ENCODE results near the gene SRP19.

The SRP19 gene

DNA sequence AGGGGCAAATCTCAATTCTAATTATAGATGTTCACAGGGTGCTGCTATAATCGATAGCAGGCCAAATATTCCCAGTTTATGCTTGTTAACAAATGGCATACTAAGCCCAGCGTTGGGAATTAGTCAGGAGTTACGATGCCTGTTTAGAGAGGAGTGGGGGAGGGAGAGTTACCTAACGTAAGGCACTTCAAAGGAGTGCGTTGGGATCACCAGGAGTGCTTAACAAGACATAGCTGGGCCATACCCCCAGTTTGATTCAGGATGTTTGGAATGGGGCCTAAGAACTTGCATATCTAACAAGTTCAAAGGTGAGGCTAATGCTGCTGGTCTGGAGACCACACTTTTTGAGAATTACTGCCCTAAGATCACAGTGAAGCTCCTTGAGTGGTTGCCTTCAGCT is 14.5 kb upstream of the SRP19 start:
- TF ChIP-seq ZBTB7A (IDR thresholded peaks at IDR 0.05; ENCODE audit: low read depth) = no peak
- TF ChIP-seq, protein P1, sequence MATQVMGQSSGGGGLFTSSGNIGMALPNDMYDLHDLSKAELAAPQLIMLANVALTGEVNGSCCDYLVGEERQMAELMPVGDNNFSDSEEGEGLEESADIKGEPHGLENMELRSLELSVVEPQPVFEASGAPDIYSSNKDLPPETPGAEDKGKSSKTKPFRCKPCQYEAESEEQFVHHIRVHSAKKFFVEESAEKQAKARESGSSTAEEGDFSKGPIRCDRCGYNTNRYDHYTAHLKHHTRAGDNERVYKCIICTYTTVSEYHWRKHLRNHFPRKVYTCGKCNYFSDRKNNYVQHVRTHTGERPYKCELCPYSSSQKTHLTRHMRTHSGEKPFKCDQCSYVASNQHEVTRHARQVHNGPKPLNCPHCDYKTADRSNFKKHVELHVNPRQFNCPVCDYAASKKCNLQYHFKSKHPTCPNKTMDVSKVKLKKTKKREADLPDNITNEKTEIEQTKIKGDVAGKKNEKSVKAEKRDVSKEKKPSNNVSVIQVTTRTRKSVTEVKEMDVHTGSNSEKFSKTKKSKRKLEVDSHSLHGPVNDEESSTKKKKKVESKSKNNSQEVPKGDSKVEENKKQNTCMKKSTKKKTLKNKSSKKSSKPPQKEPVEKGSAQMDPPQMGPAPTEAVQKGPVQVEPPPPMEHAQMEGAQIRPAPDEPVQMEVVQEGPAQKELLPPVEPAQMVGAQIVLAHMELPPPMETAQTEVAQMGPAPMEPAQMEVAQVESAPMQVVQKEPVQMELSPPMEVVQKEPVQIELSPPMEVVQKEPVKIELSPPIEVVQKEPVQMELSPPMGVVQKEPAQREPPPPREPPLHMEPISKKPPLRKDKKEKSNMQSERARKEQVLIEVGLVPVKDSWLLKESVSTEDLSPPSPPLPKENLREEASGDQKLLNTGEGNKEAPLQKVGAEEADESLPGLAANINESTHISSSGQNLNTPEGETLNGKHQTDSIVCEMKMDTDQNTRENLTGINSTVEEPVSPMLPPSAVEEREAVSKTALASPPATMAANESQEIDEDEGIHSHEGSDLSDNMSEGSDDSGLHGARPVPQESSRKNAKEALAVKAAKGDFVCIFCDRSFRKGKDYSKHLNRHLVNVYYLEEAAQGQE (IDR thresholded peaks at IDR 0.05; ENCODE audit: low read depth) = no peak
- TF ChIP-seq EP300 (IDR thresholded peaks at IDR 0.05; ENCODE audit: borderline replicate concordance) = no peak
- no peak for TF ChIP-seq TEAD4 (IDR thresholded peaks at IDR 0.05)
- TF ChIP-seq, protein P2, sequence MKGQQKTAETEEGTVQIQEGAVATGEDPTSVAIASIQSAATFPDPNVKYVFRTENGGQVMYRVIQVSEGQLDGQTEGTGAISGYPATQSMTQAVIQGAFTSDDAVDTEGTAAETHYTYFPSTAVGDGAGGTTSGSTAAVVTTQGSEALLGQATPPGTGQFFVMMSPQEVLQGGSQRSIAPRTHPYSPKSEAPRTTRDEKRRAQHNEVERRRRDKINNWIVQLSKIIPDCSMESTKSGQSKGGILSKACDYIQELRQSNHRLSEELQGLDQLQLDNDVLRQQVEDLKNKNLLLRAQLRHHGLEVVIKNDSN (IDR thresholded peaks at IDR 0.05) = no peak
- no peak for TF ChIP-seq CREB1 (IDR thresholded peaks at IDR 0.05; ENCODE audit: low read depth)
- no peak for TF ChIP-seq NFIC (IDR thresholded peaks at IDR 0.05)
- no peak for TF ChIP-seq CEBPB (IDR thresholded peaks at IDR 0.05)
- TF ChIP-seq EGR1 (IDR thresholded peaks at IDR 0.05) = no peak
- TF ChIP-seq FOXM1 (IDR thresholded peaks at IDR 0.05; ENCODE audit: borderline replicate concordance, low read depth) = no peak
- no peak for TF ChIP-seq TAF1 (IDR thresholded peaks at IDR 0.05; ENCODE audit: low read depth)
- no peak for TF ChIP-seq RAD21 (IDR thresholded peaks at IDR 0.05; ENCODE audit: low read depth)
- TF ChIP-seq, protein P3, sequence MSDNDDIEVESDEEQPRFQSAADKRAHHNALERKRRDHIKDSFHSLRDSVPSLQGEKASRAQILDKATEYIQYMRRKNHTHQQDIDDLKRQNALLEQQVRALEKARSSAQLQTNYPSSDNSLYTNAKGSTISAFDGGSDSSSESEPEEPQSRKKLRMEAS (IDR thresholded peaks at IDR 0.05) = no peak
- no peak for TF ChIP-seq YY1 (IDR thresholded peaks at IDR 0.05; ENCODE audit: low read depth)

DNA sequence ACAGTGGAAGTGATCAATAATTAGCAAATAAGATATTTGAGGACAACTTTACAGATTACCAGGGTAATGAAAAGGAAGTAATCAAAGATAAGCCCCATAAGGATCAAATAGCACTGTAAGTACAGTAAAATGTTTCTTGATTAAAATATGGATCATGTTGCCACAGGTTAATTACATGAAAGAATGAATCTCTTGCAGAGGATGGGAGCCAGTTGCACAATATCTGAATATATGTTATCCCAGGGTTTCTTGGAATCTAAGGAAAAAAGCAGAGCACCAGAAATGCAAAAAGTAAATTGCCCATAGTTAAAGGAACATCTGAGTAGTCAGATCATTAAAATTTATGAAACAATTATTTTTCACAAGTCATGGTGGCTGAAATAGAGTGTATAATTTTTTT is 13.8 kb upstream of the SRP19 start:
- no peak for TF ChIP-seq TEAD4 (IDR thresholded peaks at IDR 0.05)
- no peak for TF ChIP-seq NFIC (IDR thresholded peaks at IDR 0.05)
- TF ChIP-seq CEBPB (IDR thresholded peaks at IDR 0.05) = no peak
- no peak for TF ChIP-seq FOXM1 (IDR thresholded peaks at IDR 0.05; ENCODE audit: borderline replicate concordance, low read depth)
- no peak for TF ChIP-seq CREB1 (IDR thresholded peaks at IDR 0.05; ENCODE audit: low read depth)
- no peak for TF ChIP-seq EGR1 (IDR thresholded peaks at IDR 0.05)
- no peak for TF ChIP-seq YY1 (IDR thresholded peaks at IDR 0.05; ENCODE audit: low read depth)
- no peak for TF ChIP-seq TAF1 (IDR thresholded peaks at IDR 0.05; ENCODE audit: low read depth)
- TF ChIP-seq TCF12 (IDR thresholded peaks at IDR 0.05; ENCODE audit: low read depth) = no peak
- TF ChIP-seq, protein P2 (IDR thresholded peaks at IDR 0.05) = no peak
- TF ChIP-seq, protein P1 (IDR thresholded peaks at IDR 0.05; ENCODE audit: low read depth) = no peak
- no peak for TF ChIP-seq EP300 (IDR thresholded peaks at IDR 0.05; ENCODE audit: borderline replicate concordance)
- TF ChIP-seq ZBTB7A (IDR thresholded peaks at IDR 0.05; ENCODE audit: low read depth) = no peak
- TF ChIP-seq RAD21 (IDR thresholded peaks at IDR 0.05; ENCODE audit: low read depth) = no peak
- TF ChIP-seq, protein P3 (IDR thresholded peaks at IDR 0.05) = no peak

DNA sequence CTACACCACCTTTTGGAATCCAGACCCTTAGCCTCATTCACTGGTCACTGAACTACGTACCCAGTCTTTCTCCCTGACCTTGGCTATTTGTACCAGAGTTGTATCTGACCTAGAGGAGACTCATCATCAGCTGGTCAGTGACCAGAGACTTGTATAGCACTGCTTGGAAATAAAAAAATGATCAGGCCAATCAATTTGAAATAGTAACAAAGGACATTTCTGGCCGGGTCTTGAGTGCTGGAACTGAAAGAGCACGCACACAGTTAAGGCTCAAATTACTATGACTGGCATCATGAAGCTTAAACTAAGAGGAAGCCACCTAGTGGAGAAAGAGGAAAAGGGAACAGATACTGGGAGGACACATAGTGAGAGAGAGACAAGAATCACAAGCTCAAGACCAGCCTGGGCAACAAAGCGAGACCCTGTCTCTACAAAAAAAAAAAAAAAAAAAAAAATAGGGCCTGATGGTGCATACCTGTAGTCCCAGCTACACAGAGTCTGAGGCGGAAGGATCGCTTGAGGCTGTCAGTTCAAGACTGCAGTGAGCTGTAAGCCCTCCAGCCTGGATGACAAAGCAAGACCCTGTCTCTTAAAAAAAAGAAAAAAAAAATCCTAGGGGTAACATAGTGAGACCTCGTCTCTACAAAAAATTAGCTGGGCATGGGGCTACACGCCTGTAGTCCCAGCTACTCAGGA is 12.8 kb upstream of the SRP19 start:
- TF ChIP-seq, protein P2 (IDR thresholded peaks at IDR 0.05) = no peak
- TF ChIP-seq YY1 (IDR thresholded peaks at IDR 0.05; ENCODE audit: low read depth) = no peak
- no peak for TF ChIP-seq TEAD4 (IDR thresholded peaks at IDR 0.05)
- no peak for TF ChIP-seq NFIC (IDR thresholded peaks at IDR 0.05)
- TF ChIP-seq RAD21 (IDR thresholded peaks at IDR 0.05; ENCODE audit: low read depth) = peak; percentile 53
- no peak for TF ChIP-seq FOXM1 (IDR thresholded peaks at IDR 0.05; ENCODE audit: borderline replicate concordance, low read depth)
- no peak for TF ChIP-seq ZBTB7A (IDR thresholded peaks at IDR 0.05; ENCODE audit: low read depth)

DNA sequence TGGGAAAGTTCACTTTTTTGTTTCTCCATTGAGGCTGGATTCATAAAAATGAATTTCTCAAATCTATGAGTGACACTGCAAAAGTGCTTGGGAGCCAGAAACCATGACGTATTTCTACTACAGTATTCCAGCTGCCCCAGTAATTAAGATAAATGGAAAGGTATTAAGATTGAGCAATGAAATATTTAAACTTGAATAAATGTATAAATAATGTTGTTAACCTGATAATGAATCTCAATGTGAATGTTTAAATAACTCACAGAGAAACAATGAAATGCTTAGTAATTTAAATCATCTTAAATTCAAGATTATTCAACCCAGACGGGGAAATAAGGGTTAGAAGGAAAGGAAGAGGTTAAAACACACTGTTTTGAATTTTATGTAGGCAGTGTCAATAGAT is 11.2 kb upstream of the SRP19 start:
- TF ChIP-seq EP300 (IDR thresholded peaks at IDR 0.05; ENCODE audit: borderline replicate concordance) = no peak
- no peak for TF ChIP-seq ZBTB7A (IDR thresholded peaks at IDR 0.05; ENCODE audit: low read depth)
- TF ChIP-seq EGR1 (IDR thresholded peaks at IDR 0.05) = no peak
- TF ChIP-seq TAF1 (IDR thresholded peaks at IDR 0.05; ENCODE audit: low read depth) = no peak
- TF ChIP-seq TEAD4 (IDR thresholded peaks at IDR 0.05) = no peak
- TF ChIP-seq YY1 (IDR thresholded peaks at IDR 0.05; ENCODE audit: low read depth) = no peak

DNA sequence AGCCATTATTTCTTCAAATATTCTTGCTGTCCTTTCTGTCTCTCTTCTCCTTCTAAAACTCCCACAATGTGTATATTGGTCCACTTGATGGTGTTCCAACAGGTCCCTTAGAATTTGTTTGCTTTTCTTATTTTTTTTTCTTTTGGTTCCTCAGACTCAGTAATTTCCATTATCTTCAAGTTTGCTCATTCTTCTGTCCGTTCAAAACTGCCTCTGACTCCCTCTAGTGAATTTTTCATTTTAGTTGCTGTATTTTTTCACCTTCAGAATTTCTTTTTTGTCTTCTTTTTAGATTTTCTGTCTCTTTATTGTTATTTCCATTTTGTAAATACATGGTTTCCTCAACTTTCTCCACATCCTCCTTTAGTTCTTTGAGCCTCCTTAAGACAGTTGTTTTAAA is 6.4 kb upstream of the SRP19 start:
- no peak for TF ChIP-seq YY1 (IDR thresholded peaks at IDR 0.05; ENCODE audit: low read depth)
- TF ChIP-seq, protein P2 (IDR thresholded peaks at IDR 0.05) = no peak
- TF ChIP-seq, protein P1 (IDR thresholded peaks at IDR 0.05; ENCODE audit: low read depth) = no peak
- TF ChIP-seq TCF12 (IDR thresholded peaks at IDR 0.05; ENCODE audit: low read depth) = no peak

All from Ishikawa (cell line).